HFF-Myc (cell line): ENCODE measurements around the gene PCAT7.

ENCODE experiments used
- DNase-seq: peaks from one replicate; pipeline ENCODE4 v3.0.0-alpha.2; 2011; ENCODE audit warnings: low read depth; ENCODE audit errors: extremely low read depth
- H3K4me3 ChIP-seq: replicated peaks from 2 replicates; pipeline ENCODE4 v1.5.1; 2011; ENCODE audit warnings: low read depth, mild to moderate bottlenecking, control low read depth, low read length
- TF ChIP-seq, protein P1 (sequence below): IDR thresholded peaks from 2 replicates; pipeline ENCODE4 v1.5.1; 2012; ENCODE audit warnings: mild to moderate bottlenecking, low read depth, low read length, control low read depth; ENCODE audit errors: missing control alignments

Gene PCAT7

DNA sequence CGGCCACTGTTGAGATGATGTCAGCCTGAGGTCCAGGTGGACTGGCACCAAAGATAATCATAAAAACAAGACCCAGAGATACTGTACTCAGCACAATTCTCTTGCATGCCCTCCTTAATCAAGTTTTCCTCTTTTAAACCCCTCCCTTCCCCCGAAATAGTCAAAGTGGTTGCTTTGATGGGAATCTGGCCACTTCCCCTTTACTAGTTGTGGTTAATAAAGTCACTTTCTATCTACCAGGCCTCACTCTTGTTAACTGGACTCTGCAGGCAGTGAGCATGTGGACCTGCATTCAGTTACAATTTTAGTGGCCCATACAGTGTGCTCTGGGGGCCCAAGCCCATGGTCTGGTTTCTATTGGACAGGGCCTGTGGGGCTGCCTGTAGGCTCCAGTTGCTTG is 21.2 kb downstream of the PCAT7 start:
- TF ChIP-seq, protein P1, sequence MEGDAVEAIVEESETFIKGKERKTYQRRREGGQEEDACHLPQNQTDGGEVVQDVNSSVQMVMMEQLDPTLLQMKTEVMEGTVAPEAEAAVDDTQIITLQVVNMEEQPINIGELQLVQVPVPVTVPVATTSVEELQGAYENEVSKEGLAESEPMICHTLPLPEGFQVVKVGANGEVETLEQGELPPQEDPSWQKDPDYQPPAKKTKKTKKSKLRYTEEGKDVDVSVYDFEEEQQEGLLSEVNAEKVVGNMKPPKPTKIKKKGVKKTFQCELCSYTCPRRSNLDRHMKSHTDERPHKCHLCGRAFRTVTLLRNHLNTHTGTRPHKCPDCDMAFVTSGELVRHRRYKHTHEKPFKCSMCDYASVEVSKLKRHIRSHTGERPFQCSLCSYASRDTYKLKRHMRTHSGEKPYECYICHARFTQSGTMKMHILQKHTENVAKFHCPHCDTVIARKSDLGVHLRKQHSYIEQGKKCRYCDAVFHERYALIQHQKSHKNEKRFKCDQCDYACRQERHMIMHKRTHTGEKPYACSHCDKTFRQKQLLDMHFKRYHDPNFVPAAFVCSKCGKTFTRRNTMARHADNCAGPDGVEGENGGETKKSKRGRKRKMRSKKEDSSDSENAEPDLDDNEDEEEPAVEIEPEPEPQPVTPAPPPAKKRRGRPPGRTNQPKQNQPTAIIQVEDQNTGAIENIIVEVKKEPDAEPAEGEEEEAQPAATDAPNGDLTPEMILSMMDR = no peak
- DNase-seq = no peak
- no peak overlapping the region for H3K4me3 ChIP-seq

DNA sequence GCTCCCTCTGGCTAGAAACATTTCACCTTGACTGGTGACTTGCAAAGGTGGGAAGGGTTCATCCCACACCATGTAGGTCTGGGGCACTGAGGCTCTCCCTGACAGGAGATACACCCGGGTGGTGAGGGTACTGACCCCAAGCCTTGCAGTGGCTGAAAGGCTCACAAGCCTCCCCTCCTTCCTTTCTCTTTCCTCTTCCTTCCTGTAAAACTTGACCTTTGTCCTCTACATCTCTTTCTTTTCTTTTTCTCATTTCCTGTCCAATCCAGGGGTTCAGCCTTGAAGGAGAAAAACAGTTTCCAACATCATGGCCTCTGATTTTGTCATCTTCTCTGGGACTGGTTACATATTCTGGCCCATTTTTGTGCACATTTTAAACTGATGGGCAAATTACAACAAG is 22.2 kb downstream of the PCAT7 start:
- TF ChIP-seq, protein P1 = no peak

DNA sequence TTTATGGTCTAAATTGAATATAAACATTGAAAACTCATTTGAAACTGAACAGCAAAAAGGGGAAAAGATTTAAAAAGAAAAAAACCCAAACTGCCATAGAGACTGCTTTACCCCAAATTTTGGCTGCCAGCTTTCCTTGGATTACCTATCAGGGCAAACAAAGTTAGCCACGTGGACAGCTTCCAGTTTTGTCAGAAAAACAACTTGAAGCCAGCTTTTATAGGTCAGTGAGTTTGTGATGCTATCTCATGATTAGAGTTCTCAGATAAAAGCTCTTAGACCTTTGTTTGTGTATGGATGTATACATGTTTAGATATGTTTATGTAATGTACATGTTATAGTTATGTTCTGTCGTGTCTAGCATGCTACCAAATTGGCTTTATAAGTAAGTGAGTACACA is 22.7 kb downstream of the PCAT7 start:
- no peak for DNase-seq
- no peak overlapping the region for H3K4me3 ChIP-seq
- TF ChIP-seq, protein P1 = no peak

More for the DNA sequence above, 22.2 kb downstream of the PCAT7 start:
- DNase-seq = no peak
- no peak overlapping the region for H3K4me3 ChIP-seq

DNA sequence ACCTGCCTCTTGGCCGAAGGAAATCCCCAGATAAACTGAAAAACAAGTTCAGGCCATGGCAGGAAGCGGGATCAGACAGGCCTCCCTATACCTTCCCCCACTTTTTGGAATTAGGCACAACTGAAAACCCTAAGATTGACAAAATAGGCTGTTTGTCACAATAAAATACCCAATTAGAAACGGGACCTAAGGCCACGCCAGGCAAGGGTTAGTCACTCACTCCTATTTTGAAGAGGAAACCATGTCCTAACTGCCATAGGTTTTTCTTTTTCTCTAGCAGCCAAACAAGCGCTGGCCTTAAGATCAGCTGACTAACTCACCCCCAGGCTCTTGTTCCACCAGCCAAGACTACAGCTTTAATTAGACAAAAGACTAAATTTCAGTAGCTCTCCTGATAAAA is 26.8 kb downstream of the PCAT7 start:
- TF ChIP-seq, protein P1 = no peak
- H3K4me3 ChIP-seq = no peak overlapping the region
- DNase-seq = no peak

DNA sequence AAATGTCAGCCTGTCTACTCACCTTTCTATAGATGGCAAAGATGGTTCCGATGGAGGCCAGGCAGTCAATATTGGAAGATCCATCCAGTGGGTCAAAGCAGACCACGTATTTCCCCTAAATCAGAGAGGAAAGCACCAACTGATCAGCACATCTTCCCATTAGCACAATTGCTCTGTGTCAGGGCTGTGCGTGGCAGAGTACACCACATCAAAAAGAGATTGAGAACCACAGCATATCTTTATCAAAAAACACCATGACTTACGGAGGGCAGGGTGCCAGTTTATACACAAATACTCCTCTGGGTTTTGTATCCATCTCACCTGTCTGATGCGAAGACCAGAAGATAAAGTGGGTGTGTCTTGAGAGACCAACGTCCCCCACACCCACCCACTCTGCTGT is 29.7 kb downstream of the PCAT7 start:
- TF ChIP-seq, protein P1 = no peak
- H3K4me3 ChIP-seq = no peak overlapping the region
- DNase-seq = no peak

DNA sequence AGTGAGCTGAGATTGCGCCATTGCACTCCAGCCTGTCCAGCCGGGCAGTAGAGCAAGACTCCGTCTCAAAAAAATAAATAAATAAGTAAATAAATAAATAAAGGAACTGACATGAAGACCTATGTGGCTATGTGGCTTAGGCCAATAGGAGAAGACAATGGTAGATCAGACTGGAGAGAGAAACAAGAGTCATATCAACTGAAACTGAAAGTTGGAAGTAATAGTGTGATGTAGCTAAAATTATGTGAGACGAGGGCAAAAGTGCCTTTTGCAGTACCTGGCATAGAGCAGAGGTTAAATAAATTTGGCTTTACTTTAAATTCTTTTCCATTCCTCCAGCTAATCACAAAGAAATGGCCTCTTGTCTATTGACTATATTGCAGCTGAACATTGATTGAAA is 31.4 kb downstream of the PCAT7 start:
- no peak for DNase-seq
- TF ChIP-seq, protein P1 = no peak
- H3K4me3 ChIP-seq = no peak overlapping the region

DNA sequence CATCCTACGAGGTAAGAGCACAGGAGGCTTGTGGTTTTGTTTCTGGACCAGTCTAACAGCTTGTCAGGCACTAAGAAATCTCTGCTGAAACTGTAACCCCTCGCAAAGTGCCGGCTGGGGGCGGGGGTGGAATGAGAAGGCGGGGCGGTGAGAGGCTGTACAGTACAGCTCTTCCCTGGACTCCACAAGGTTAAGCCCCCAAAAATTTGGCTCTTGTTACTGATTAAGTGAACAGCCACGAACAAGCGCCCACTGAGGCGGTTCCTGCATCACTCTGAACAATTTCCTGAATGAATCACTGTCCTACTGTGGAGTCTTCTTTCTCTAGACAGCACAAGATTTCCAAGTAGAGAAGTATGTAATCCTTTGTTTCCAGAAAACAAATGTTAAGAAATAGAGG is 31.9 kb downstream of the PCAT7 start:
- TF ChIP-seq, protein P1 = no peak
- no peak for DNase-seq
- H3K4me3 ChIP-seq = no peak overlapping the region
